Skeletal muscle tissue (tissue), 4 donors: ENCODE results near the gene RERE. TPM values are rescaled to one million over a fixed set of nuclear protein-coding genes. Genes with fewer than 3 reads are reported as not detected.

Source experiments
- H3K27ac ChIP-seq: one replicate; pipeline ENCODE4 v1.7.0; 2013; ENCODE audit warnings: mild to moderate bottlenecking, low read depth, low read length, inconsistent platforms
- H3K27me3 ChIP-seq, 3 donors: one replicate each; pipeline ENCODE4 v1.7.0; 2013; ENCODE audit warnings: low read length in 3 of 3; ENCODE audit not compliant: control insufficient read depth in 3 of 3, insufficient read depth in 3 of 3
- H3K36me3 ChIP-seq, 3 donors: one replicate each; pipeline ENCODE4 v1.7.0; 2013; ENCODE audit warnings: low read length in 3 of 3; ENCODE audit not compliant: control insufficient read depth in 3 of 3, insufficient read depth in 3 of 3
- H3K4me1 ChIP-seq, 3 donors: one replicate each; pipeline ENCODE4 v1.7.0; 2013; ENCODE audit warnings: low read length in 3 of 3, mild to moderate bottlenecking in 3 of 3; ENCODE audit not compliant: control insufficient read depth in 3 of 3, insufficient read depth in 3 of 3
- H3K4me3 ChIP-seq, 3 donors: one replicate each; pipeline ENCODE4 v1.7.0; 2013; ENCODE audit warnings: low read length in 3 of 3
- H3K9ac ChIP-seq, 3 donors: one replicate each; pipeline ENCODE4 v1.7.0; 2013; ENCODE audit warnings: low read length in 3 of 3, mild to moderate bottlenecking in 3 of 3, moderate library complexity in 2 of 3, low read depth in 1 of 3
- H3K9me3 ChIP-seq, 3 donors: one replicate each; pipeline ENCODE4 v1.7.0; 2013; ENCODE audit warnings: low read length in 3 of 3; ENCODE audit not compliant: control insufficient read depth in 3 of 3
- total RNA-seq: library from RNA; depleted of rRNA; stranded (reverse); fragments of >200 nt; gene quantifications from one replicate; pipeline ENCODE4 v1.2.3, GENCODE V29; 2014
- donor health status: Osteomylitis.

Gene RERE
- total RNA-seq, 1 donor from 2014 or later = 212 TPM

DNA sequence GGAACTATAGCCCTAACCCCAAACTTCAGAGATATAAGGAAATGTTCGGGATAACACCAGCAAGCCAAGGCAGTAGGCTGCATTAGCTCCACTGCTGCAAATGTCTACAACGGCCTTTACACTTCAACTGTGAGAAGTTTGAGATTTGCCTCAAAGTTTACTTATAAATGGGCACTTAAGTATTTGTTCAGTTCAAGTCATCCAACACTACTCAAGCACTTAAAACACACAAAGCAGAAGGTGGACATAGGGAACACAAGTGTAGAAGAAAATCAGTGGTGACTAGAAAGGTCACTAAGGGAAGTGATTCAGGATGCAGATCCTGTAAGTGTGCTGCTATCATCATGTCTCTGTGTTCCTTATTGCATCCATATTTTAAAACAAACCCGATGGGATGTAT is 278.9 kb downstream of the RERE start:
- no peak overlapping the region for H3K9ac ChIP-seq
- no peak overlapping the region for H3K4me3 ChIP-seq
- no peaks in the 10 kb centered on the region for H3K36me3 ChIP-seq
- no peak overlapping the region for H3K27ac ChIP-seq
- H3K9me3 ChIP-seq = no peaks in the 10 kb centered on the region
- H3K27me3 ChIP-seq = no peaks in the 10 kb centered on the region
- H3K4me1 ChIP-seq = peaks cover 0 to 3% (median 0%) of the 10 kb centered on the region in 3 donors

DNA sequence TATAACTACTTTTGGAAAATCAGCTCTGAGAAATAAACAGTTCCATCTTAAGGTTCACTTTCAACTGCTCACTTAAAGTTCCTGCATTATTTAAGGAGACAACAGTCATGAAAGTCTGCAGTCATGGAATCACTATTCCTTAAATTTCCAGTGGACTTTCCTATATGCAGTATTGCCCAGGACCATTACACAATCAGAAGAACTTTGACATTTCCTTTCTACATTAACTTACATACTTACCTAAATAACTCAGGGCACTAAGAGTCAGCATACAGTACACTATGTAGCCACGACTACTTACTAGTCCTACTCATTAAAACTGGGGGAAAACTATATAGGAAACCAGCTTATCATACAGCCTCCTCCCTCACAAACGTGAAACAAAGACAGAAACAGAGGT is 279.4 kb downstream of the RERE start:
- Histone ChIP-seq H3K27ac (no peak overlapping the region), H3K9ac (no peak overlapping the region), H3K4me3 (no peak overlapping the region), H3K27me3 (no peaks in the 10 kb centered on the region), H3K36me3 (no peaks in the 10 kb centered on the region), H3K9me3 (no peaks in the 10 kb centered on the region), H3K4me1 (peaks cover 0 to 3% (median 0%) of the 10 kb centered on the region in 3 donors)

DNA sequence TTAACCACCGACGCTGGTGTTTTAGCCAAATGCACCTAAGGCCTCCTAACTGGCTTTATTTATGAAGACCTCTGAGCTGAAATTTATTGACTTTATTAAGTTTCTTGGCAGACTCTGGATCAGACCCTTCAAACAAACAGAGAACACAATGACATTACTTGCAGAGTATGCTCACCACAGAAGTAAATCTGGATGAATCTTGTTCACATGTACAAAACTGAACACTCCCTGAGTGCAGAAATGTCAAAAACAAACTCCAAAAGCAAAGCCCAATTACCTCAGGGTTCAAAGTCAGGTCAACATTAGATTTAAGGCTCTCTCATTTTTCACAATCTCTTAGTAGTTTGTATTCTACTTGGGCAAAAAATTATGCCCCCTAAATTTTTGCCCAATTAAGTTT is 280.9 kb downstream of the RERE start:
- H3K27me3 ChIP-seq = no peaks in the 10 kb centered on the region
- no peak overlapping the region for H3K27ac ChIP-seq
- no peaks in the 10 kb centered on the region for H3K9me3 ChIP-seq
- no peak overlapping the region for H3K4me3 ChIP-seq
- H3K9ac ChIP-seq = no peak overlapping the region
- no peaks in the 10 kb centered on the region for H3K36me3 ChIP-seq
- no peaks in the 10 kb centered on the region for H3K4me1 ChIP-seq

DNA sequence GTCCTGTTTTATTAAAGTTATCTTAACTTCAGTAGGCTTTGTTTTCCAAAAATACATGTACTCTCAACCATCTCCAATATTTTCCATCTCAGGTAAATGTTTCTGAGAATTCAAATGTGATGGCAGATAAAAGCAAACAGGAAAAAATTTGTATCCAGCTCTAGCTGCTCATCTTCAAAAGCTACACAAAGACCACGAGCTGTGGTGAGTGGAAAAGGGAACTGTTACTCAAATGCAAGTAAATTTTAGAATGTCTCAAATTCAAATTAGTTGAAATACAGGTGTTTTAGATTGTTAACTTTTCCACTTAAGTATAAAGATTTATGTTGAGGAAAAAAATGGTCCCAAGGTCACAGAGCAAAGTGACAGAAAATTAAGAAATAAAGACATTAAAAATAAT is 283.5 kb downstream of the RERE start:
- Histone ChIP-seq H3K27ac (no peak overlapping the region), H3K36me3 (no peaks in the 10 kb centered on the region), H3K9ac (no peak overlapping the region), H3K9me3 (no peaks in the 10 kb centered on the region), H3K27me3 (no peaks in the 10 kb centered on the region), H3K4me1 (peaks cover 0 to 7% (median 0%) of the 10 kb centered on the region in 3 donors), H3K4me3 (no peak overlapping the region)

DNA sequence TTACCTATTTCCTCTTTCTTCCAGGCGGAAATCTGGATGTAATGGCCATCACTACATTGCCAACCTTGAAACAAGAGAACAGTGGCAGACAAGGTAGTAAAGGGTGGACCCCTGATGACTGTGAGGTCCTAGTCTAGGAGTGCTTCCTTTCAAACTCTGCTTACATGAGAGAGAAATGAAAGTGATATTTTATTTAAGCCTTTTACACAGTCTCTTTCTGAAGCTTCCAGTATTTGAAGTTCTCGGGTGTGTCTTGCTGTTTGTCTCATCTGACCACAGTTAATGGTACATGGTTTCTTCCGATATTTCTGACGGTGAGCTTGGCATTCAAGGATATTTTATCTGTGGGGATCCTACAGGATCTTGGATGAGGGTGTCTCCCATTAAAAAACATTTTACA is 284.3 kb downstream of the RERE start:
- Histone ChIP-seq H3K4me1 (peaks cover 0 to 7% (median 0%) of the 10 kb centered on the region in 3 donors), H3K9ac (no peak overlapping the region), H3K27ac (no peak overlapping the region), H3K36me3 (no peaks in the 10 kb centered on the region), H3K9me3 (no peaks in the 10 kb centered on the region), H3K27me3 (no peaks in the 10 kb centered on the region), H3K4me3 (no peak overlapping the region)

DNA sequence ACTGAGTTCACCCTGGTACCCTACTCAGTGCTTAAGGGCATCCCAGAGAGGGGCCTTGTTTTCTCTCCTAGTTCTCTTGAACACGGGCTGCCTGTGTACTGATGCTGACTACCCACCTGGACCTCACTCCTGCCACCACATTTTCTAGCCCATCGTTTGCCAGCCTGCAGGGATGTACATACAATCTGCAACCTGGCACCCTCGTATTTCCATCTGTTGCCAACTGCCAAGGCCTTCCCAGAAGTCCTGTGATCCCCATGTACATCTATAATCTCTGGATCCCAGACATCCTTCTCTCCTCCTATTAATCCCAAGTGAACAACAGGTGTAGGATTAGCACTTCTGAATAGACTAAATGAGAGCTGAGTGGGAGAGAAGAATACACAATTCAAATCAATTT is 287.5 kb downstream of the RERE start:
- Histone ChIP-seq H3K9me3 (no peaks in the 10 kb centered on the region), H3K27me3 (no peaks in the 10 kb centered on the region), H3K4me3 (no peak overlapping the region), H3K27ac (no peak overlapping the region), H3K36me3 (no peaks in the 10 kb centered on the region), H3K4me1 (peaks cover 5 to 26% (median 11%) of the 10 kb centered on the region in 3 donors), H3K9ac (peak overlapping the region in 1 of 3 donors; percentile 51)

DNA sequence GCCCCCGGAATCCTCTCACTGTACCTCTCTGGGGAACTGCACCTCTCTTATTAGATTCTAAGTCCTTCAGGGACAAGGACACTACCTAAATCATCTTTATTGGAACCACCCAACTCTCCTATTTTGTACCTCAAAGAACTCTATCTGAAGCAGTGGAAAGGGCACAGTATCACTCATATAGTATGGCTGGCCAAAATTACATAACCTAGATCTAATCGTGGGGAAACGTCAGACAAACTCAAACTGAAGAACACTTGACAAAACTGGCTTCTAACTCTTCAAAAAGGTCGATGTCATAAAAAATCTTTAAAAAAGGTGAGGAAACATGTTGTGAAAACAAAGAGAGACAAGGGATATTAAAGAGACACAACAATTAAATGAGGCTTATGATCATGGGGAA is 289.5 kb downstream of the RERE start:
- Histone ChIP-seq H3K27ac (no peak overlapping the region), H3K9ac (no peak overlapping the region), H3K9me3 (no peaks in the 10 kb centered on the region), H3K36me3 (no peaks in the 10 kb centered on the region), H3K4me1 (peaks cover 18 to 41% (median 28%) of the 10 kb centered on the region in 3 donors), H3K27me3 (no peaks in the 10 kb centered on the region), H3K4me3 (no peak overlapping the region)

DNA sequence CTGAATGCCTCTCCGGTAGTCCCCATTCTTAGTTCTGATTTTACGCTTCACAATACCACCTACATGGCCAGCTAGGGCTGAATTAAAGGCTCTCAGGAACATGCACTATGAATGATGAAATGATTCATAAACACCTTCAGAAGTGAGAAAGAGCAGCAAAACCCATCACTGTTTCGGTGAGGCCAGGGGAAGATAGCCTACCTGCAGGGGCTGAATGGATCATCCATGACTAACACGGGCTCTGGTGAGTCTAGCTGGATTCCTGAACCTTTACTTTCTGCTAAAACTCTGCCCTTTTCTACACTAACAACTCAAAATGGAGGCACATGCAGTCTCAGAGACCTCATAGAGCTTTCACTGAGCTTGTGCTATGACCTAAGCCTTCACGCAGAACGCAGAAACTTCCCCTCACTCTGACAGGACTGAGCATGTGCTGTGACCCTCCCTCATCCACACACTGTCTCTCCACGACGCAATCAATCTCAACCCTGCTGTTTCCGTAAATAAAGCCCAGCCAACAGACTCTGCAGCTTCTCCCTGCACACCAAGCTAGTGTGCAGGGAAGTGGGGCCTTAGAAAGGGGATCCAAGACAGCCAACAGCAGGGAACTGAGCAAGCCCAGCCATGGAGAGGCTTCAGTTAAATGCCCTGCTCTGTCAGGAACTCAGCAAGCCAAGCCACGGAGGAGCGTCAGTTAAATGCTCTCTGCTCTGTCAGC is 291.7 kb downstream of the RERE start:
- Histone ChIP-seq H3K9me3 (no peaks in the 10 kb centered on the region), H3K9ac (peak overlapping the region; percentile 83 to 93 (median 84)), H3K4me1 (peaks cover 18 to 41% (median 32%) of the 10 kb centered on the region in 3 donors), H3K27me3 (no peaks in the 10 kb centered on the region), H3K4me3 (peak overlapping the region; percentile 81 to 94 (median 92)), H3K36me3 (no peaks in the 10 kb centered on the region), H3K27ac (peak overlapping the region; percentile 85)

DNA sequence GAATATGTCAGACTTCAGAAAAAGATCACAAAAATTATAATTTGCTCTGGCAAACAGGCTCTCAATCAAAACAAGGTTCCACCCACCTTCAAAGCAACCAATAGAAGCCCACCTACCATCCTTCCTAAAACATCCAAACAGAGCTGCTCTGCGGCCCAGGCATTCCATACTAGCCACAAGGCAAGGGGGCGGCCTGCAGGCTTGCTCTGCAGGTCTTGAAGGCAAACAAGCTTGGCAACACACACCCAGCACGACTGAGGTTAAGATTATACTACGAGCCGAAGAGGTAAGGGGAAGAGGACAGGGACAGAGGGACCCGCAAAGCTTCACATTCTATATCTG is 292.3 kb downstream of the RERE start:
- Histone ChIP-seq H3K9me3 (no peaks in the 10 kb centered on the region), H3K4me3 (peak overlapping the region; percentile 81 to 94 (median 92)), H3K36me3 (no peaks in the 10 kb centered on the region), H3K4me1 (peaks cover 18 to 41% (median 35%) of the 10 kb centered on the region in 3 donors), H3K27me3 (no peaks in the 10 kb centered on the region), H3K27ac (peak overlapping the region; percentile 85), H3K9ac (peak overlapping the region; percentile 83 to 93 (median 84))

DNA sequence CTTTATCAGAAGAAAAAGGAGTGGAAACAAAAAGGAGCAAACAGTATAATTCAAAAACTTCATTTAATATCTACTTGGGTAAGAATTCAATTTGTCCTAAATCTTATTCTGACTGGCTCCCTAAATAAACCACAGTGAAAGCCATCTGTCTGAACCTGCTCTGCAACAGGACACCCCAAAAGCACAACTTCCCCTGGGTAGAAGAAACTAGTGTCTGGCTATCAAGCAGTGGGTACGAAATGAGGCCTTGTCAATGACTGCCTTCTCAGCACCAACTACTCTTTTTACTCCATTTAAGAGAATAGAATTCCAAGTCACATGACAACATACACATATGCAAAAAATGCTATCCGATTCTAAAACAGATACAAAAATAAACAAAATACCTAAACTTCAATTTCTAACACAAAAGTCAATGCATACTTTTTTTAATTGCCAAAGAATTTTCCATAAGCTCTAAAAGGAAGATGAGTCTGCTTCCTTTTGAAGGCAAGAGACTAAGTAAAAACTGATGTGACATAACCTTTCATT is 292.7 kb downstream of the RERE start:
- H3K9ac ChIP-seq = peak overlapping the region; percentile 83 to 93 (median 84)
- H3K4me1 ChIP-seq = peaks cover 18 to 38% (median 35%) of the 10 kb centered on the region in 3 donors

More for the DNA sequence above, 292.7 kb downstream of the RERE start:
- peak overlapping the region; percentile 85 for H3K27ac ChIP-seq
- peak overlapping the region; percentile 81 to 94 (median 92) for H3K4me3 ChIP-seq
- no peaks in the 10 kb centered on the region for H3K9me3 ChIP-seq
- no peaks in the 10 kb centered on the region for H3K27me3 ChIP-seq
- H3K36me3 ChIP-seq = no peaks in the 10 kb centered on the region
